GM12891 (cell line): ENCODE results near the gene KCNK3.

Experiments
- POLR2A ChIP-seq: IDR thresholded peaks from 2 replicates; pipeline ENCODE4 v1.6.1; 2011; ENCODE audit warnings: low read depth, low read length, control low read depth
- POU2F2 ChIP-seq: IDR thresholded peaks from 2 replicates; pipeline ENCODE4 v1.6.1; 2011; ENCODE audit warnings: low read depth, mild to moderate bottlenecking, control low read depth, low read length, moderate library complexity
- SPI1 ChIP-seq: IDR thresholded peaks from 2 replicates; pipeline ENCODE4 v1.6.1; 2011; ENCODE audit warnings: low read depth, low read length, control low read depth
- TAF1 ChIP-seq: IDR thresholded peaks from 2 replicates; pipeline ENCODE4 v1.6.1; 2011; ENCODE audit warnings: low read depth, low read length, control low read depth

GRCh38 chr2:26671691-26672090, 20.8 kb upstream of the KCNK3 start:
- TF ChIP-seq SPI1: no peak
- TF ChIP-seq POU2F2: no peak
- no peak for TF ChIP-seq POLR2A
- no peak for TF ChIP-seq TAF1
